CD14-positive monocyte (primary cell): ENCODE data around the gene WNT16. TPM values are rescaled to one million over a fixed set of nuclear protein-coding genes. Genes with fewer than 3 reads are reported as not detected.

Experiments
- DNase-seq, 3 donors: peaks; one replicate each; pipeline ENCODE4 v3.0.0-alpha.2; 2011 to 2022
- H2AFZ ChIP-seq: 2 replicates; pipeline ENCODE4 v1.6.0; 2012; ENCODE audit warnings: mild to moderate bottlenecking, low read depth, low read length, inconsistent platforms; ENCODE audit not compliant: insufficient read depth, poor library complexity, severe bottlenecking
- H3K27ac ChIP-seq, 2 donors: 1 replicate in 1 of 2; 2 replicates in 1 of 2; pipeline ENCODE4 v1.5.1; 2012 to 2013; ENCODE audit warnings: low read length in 2 of 2, control low read depth in 1 of 2, inconsistent platforms in 1 of 2, low read depth in 1 of 2, mild to moderate bottlenecking in 1 of 2
- H3K27me3 ChIP-seq, 2 donors: one replicate each; pipeline versions ENCODE4 v1.6.0 to v1.6.1; 2011 to 2013; ENCODE audit warnings: low read length in 2 of 2; ENCODE audit not compliant: control insufficient read depth in 2 of 2, insufficient read depth in 2 of 2
- H3K36me3 ChIP-seq, 2 donors: replicated peaks in 1 of 2; 1 replicate in 1 of 2; 2 replicates in 1 of 2; pipeline versions ENCODE4 v1.5.1 to v1.6.1; 2012 to 2013; ENCODE audit warnings: low read length in 2 of 2, control low read depth in 1 of 2, inconsistent platforms in 1 of 2, mild to moderate bottlenecking in 1 of 2; ENCODE audit not compliant: insufficient read depth in 2 of 2, control insufficient read depth in 1 of 2
- H3K4me1 ChIP-seq, 2 donors: 1 replicate in 1 of 2; 2 replicates in 1 of 2; pipeline versions ENCODE4 v1.5.1 to v1.6.1; 2012 to 2013; ENCODE audit warnings: low read length in 2 of 2, control low read depth in 1 of 2, inconsistent platforms in 1 of 2, mild to moderate bottlenecking in 1 of 2, moderate library complexity in 1 of 2; ENCODE audit not compliant: insufficient read depth in 2 of 2, control insufficient read depth in 1 of 2
- H3K4me2 ChIP-seq: replicated peaks from 2 replicates; pipeline ENCODE3; 2012; ENCODE audit warnings: low read length, moderate library complexity, mild to moderate bottlenecking; ENCODE audit not compliant: poor library complexity, severe bottlenecking; ENCODE audit errors: extremely low read depth
- H3K4me3 ChIP-seq, 3 experiments: fragments of 200-600 bp in 1 of 3; sonication (generic) in 1 of 3; replicated peaks in 1 of 3; 1 replicate in 2 of 3; 2 replicates in 1 of 3; pipeline ENCODE4 v1.5.1; 2011 to 2013; ENCODE audit warnings: low read length in 3 of 3, mild to moderate bottlenecking in 3 of 3, control low read depth in 2 of 3, low read depth in 2 of 3, inconsistent platforms in 1 of 3, moderate library complexity in 1 of 3
- H3K79me2 ChIP-seq: 2 replicates; pipeline ENCODE4 v1.6.0; 2012; ENCODE audit warnings: mild to moderate bottlenecking, control low read depth, inconsistent platforms, low read length, moderate library complexity; ENCODE audit not compliant: insufficient read depth
- H3K9ac ChIP-seq: 2 replicates; pipeline ENCODE4 v1.6.0; 2017; ENCODE audit warnings: low read length, mild to moderate bottlenecking; ENCODE audit not compliant: insufficient read depth, poor library complexity, severe bottlenecking
- H3K9me3 ChIP-seq, 2 donors: replicated peaks in 1 of 2; 1 replicate in 1 of 2; 2 replicates in 1 of 2; pipeline versions ENCODE4 v1.5.1 to v1.6.1; 2012 to 2013; ENCODE audit warnings: low read length in 2 of 2, control low read depth in 1 of 2; ENCODE audit not compliant: control insufficient read depth in 1 of 2, insufficient read depth in 1 of 2
- H4K20me1 ChIP-seq: 2 replicates; pipeline ENCODE4 v1.6.0; 2012; ENCODE audit warnings: mild to moderate bottlenecking, low read length, control low read depth, moderate library complexity; ENCODE audit not compliant: insufficient read depth
- H3K27ac Mint-ChIP-seq, 7 donors: one replicate each; pipeline ENCODE4 v1.8.0; 2020; ENCODE audit warnings: mild to moderate bottlenecking in 7 of 7, mixed read lengths in 7 of 7, moderate library complexity in 6 of 7, inconsistent platforms in 2 of 7
- H3K27me3 Mint-ChIP-seq, 3 donors: one replicate each; pipeline ENCODE4 v1.8.0; 2021 to 2022; ENCODE audit warnings: low read depth in 3 of 3, mild to moderate bottlenecking in 3 of 3, mixed read lengths in 3 of 3, moderate library complexity in 3 of 3, inconsistent platforms in 1 of 3
- H3K36me3 Mint-ChIP-seq, 2 donors: one replicate each; pipeline ENCODE4 v1.8.0; 2020; ENCODE audit warnings: mixed read lengths in 2 of 2, inconsistent platforms in 1 of 2, mild to moderate bottlenecking in 1 of 2
- H3K4me1 Mint-ChIP-seq: one replicate; pipeline ENCODE4 v1.8.0; 2020; ENCODE audit warnings: mild to moderate bottlenecking, mixed read lengths
- H3K4me3 Mint-ChIP-seq, 2 donors: one replicate each; pipeline ENCODE4 v1.8.0; 2020; ENCODE audit warnings: mild to moderate bottlenecking in 2 of 2, mixed read lengths in 2 of 2, moderate library complexity in 1 of 2
- H3K9me3 Mint-ChIP-seq, 7 donors: one replicate each; pipeline ENCODE4 v1.8.0; 2020 to 2022; ENCODE audit warnings: mixed read lengths in 7 of 7, mild to moderate bottlenecking in 6 of 7, moderate library complexity in 6 of 7, inconsistent platforms in 2 of 7
- WGBS: methylation state at CpG from one replicate; pipeline ENCODE4 v1.1.5; 2013; ENCODE audit warnings: missing lambda C conversion rate; ENCODE audit not compliant: insufficient coverage; 5-methylcytosine and 5-hydroxymethylcytosine counted together
- intact Hi-C, 2 donors: fragments of 100-400 bp; cut with micrococcal nuclease; formaldehyde crosslinking; loops; one replicate each; pipeline versions ENCODE4 v1.15.0 to v1.15.1; 2023
- polyA plus RNA-seq, 3 donors: library from polyadenylated mRNA; depleted of rRNA in 1 of 3; unstranded in 2 of 3; stranded (reverse) in 1 of 3; fragments of 300-500 nt in 2 of 3; fragments of >200 nt in 1 of 3; fragmentation: Illumina TruSeq in 2 of 3; gene quantifications; 1 replicate in 2 of 3; 2 replicates in 1 of 3; pipeline ENCODE4 v1.2.3, GENCODE V29; 2012 to 2021
- TF ChIP-seq, protein P1 (sequence below): fragments of 200-600 bp; IDR thresholded peaks from one replicate; pipeline ENCODE4 v1.8.0; 2022; ENCODE audit warnings: antibody characterized with exemption, mild to moderate bottlenecking

WNT16 gene
- polyA plus RNA-seq, 3 donors, result 0.05 TPM; not detected in 2

DNA sequence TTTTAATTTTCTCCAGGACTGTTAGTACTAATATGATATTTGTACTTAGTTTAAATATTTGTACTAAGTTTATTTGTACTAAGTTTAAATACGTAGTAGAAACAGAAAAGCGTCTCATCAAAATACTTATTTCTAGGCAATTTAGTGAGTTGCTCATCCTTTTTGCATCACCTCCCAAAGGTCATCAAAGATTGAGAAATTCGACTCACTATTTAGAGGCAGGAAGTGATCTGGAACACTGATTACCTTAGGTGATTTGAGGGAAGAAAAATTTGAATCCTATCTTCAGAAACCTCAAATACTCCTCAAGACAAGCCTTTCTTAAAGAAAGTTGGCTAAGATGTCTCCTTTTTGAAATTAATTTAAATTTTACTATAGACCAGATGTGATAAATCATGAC lies 14.5 kb downstream of the WNT16 start:
- Histone ChIP-seq H3K9ac (no peak overlapping the region), H3K4me2 (no peak overlapping the region), H4K20me1 (no peaks in the 10 kb centered on the region), H3K4me3 (no peak overlapping the region), H3K9me3 (no peaks in the 10 kb centered on the region), H3K36me3 (no peaks in the 10 kb centered on the region), H2AFZ (no peak overlapping the region), H3K79me2 (no peaks in the 10 kb centered on the region), H3K4me1 (no peaks in the 10 kb centered on the region), H3K27me3 (no peaks in the 10 kb centered on the region), H3K27ac (no peak overlapping the region)
- intact Hi-C loops, result no loop called here
- TF ChIP-seq, protein P1, sequence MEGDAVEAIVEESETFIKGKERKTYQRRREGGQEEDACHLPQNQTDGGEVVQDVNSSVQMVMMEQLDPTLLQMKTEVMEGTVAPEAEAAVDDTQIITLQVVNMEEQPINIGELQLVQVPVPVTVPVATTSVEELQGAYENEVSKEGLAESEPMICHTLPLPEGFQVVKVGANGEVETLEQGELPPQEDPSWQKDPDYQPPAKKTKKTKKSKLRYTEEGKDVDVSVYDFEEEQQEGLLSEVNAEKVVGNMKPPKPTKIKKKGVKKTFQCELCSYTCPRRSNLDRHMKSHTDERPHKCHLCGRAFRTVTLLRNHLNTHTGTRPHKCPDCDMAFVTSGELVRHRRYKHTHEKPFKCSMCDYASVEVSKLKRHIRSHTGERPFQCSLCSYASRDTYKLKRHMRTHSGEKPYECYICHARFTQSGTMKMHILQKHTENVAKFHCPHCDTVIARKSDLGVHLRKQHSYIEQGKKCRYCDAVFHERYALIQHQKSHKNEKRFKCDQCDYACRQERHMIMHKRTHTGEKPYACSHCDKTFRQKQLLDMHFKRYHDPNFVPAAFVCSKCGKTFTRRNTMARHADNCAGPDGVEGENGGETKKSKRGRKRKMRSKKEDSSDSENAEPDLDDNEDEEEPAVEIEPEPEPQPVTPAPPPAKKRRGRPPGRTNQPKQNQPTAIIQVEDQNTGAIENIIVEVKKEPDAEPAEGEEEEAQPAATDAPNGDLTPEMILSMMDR, result no peak
- Mint-ChIP-seq H3K9me3 (no peaks in the 10 kb centered on the region), H3K4me1 (no peaks in the 10 kb centered on the region), H3K27me3 (no peaks in the 10 kb centered on the region), H3K4me3 (no peak overlapping the region), H3K36me3 (peaks cover 5 to 18% of the 10 kb centered on the region in 2 donors), H3K27ac (no peak overlapping the region)
- no CpG with 5 or more reads among the region's 3 CpGs for WGBS
- DNase-seq, result no peak

DNA sequence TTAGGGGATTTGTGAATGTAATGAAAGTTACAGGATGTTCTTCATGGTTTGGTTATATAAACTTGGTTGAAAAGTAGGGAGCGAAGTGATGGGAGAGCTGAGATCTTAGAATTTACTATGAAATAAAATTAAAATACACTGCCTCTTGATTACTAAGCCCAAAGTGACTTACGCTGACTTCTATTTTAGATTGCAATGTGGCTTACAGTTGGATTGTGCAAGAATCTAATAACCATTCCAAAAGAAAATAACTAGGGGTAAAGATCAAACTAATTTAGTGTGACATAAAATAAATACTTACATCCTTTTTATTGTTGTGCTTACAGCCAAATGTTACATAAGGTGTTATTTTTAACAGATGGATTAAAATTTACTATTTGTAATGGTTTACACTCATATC lies 15.3 kb downstream of the WNT16 start:
- peaks cover 5 to 18% of the 10 kb centered on the region in 2 donors for H3K36me3 Mint-ChIP-seq
- no peaks in the 10 kb centered on the region for H3K79me2 ChIP-seq
- H3K27me3 Mint-ChIP-seq, result no peaks in the 10 kb centered on the region
- H3K9ac ChIP-seq, result no peak overlapping the region
- intact Hi-C loops, result no loop called here
- TF ChIP-seq, protein P1, result no peak
- H3K4me2 ChIP-seq, result no peak overlapping the region
- H3K4me3 ChIP-seq, result no peak overlapping the region
- no peaks in the 10 kb centered on the region for H3K36me3 ChIP-seq
- H3K9me3 Mint-ChIP-seq, result no peaks in the 10 kb centered on the region
- DNase-seq, result no peak
- no CpG with 5 or more reads among the region's 2 CpGs for WGBS
- H3K27ac ChIP-seq, result no peak overlapping the region
- H3K27ac Mint-ChIP-seq, result no peak overlapping the region
- H3K4me1 ChIP-seq, result no peaks in the 10 kb centered on the region
- H3K4me3 Mint-ChIP-seq, result no peak overlapping the region
- H2AFZ ChIP-seq, result no peak overlapping the region
- H3K4me1 Mint-ChIP-seq, result no peaks in the 10 kb centered on the region
- H4K20me1 ChIP-seq, result no peaks in the 10 kb centered on the region
- H3K9me3 ChIP-seq, result no peaks in the 10 kb centered on the region
- no peaks in the 10 kb centered on the region for H3K27me3 ChIP-seq
